Activated T-helper 2 cell treated with anti-CD3 and anti-CD28 coated beads, Interferon-gamma antibody, Interleukin-2, Interleukin-4, amounts not matched to agents 10 μg/mL and 5 μg/mL and 100 μg/mL, durations not matched to agents 14 hours and 24 hours and 36 hours (primary cell): Measurements from ENCODE around the gene RPAP3. TPM values are rescaled to one million over a fixed set of nuclear protein-coding genes. Genes with fewer than 3 reads are reported as not detected.

Experiments used
- DNase-seq: peaks from one replicate; pipeline ENCODE4 v3.0.0; 2021; ENCODE audit warnings: low spot score
- H3K27ac Mint-ChIP-seq: one replicate; pipeline ENCODE4 v1.8.0; 2021; ENCODE audit warnings: mixed read lengths
- H3K27me3 Mint-ChIP-seq: one replicate; pipeline ENCODE4 v1.8.0; 2021; ENCODE audit warnings: low read depth, mixed read lengths
- H3K36me3 Mint-ChIP-seq: one replicate; pipeline ENCODE4 v1.8.0; 2021; ENCODE audit warnings: low read depth, mixed read lengths
- H3K4me1 Mint-ChIP-seq: one replicate; pipeline ENCODE4 v1.8.0; 2021; ENCODE audit warnings: low read depth, mixed read lengths
- H3K4me3 Mint-ChIP-seq: one replicate; pipeline ENCODE4 v1.8.0; 2021; ENCODE audit warnings: low read depth, mild to moderate bottlenecking, moderate library complexity, mixed read lengths
- H3K9me3 Mint-ChIP-seq: one replicate; pipeline ENCODE4 v1.8.0; 2021; ENCODE audit warnings: mixed read lengths
- intact Hi-C: fragments of 100-400 bp; cut with micrococcal nuclease; formaldehyde crosslinking; loops from one replicate; pipeline ENCODE4 v1.15.1; 2023
- total RNA-seq: library from RNA; stranded (reverse); gene quantifications from 2 replicates; pipeline ENCODE4 v1.2.3, GENCODE V29; 2022

RPAP3 gene
- total RNA-seq, 1 donor from 2014 or later: 58.7 TPM

DNA sequence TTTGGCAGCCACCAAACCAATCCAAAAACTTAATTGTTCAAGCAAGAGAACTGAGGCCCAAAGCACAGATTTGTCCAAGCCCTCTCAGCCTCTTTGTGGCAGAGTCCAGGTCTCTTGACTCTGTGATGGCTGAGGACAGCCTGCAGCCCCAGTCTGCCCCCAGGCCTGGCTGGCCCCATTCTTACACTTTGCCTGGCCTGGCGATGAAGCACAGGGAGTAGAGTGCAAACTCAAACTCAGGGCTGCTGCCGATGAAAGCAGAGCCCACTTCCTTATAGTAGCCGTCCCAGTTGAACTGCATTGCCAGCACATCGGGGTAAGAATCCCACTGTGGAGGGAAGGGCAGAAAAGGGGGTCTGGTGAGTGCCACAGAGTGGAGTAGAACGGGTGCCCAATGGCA is 5.6 kb upstream of the RPAP3 start:
- Mint-ChIP-seq H3K27me3 (no peaks in the 10 kb centered on the region), H3K4me3 (no peak overlapping the region), H3K27ac (no peak overlapping the region), H3K4me1 (peaks cover 44% of the 10 kb centered on the region), H3K36me3 (no peaks in the 10 kb centered on the region), H3K9me3 (no peaks in the 10 kb centered on the region)
- DNase-seq: peak; percentile 7
- intact Hi-C loops: no loop called here

- Mint-ChIP-seq H3K4me1 (peaks cover 43% of the 10 kb centered on the region), H3K27me3 (no peaks in the 10 kb centered on the region), H3K27ac (no peak overlapping the region), H3K36me3 (no peaks in the 10 kb centered on the region), H3K4me3 (no peak overlapping the region), H3K9me3 (no peaks in the 10 kb centered on the region)
- DNase-seq: peak; percentile 0
- intact Hi-C loops: no loop called here
These were observed 4.4 kb upstream of the RPAP3 start for GRCh38 chr12:47710278-47710677.

- intact Hi-C loops: loop anchor here (2.0 to 10.0 kb wide), 9 partner anchors 178 to 1982 kb away; partner anchors contain the start of genes ARID2, ASB8, SLC38A1 and TMEM106C
These were observed 3.8 kb upstream of the RPAP3 start for GRCh38 chr12:47709671-47710070.

DNA sequence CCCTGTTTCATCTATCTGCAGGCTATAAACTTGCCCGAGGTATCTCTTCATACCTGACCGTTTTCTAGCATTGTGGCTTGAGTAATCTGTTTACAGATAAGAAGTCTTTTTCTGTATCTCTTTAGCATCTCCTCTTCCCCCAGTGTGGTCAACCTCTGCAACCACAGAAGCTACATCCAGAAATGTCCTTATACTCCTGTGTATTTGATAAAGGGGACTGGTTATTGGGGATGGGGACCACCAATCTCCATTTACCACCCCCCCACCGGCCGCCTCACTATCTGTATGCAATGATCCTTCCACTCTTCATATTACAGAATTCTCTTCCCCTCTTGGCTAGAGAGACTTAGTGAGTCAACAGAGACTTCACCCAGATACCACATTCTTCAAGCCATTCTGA is 3.4 kb upstream of the RPAP3 start:
- peak overlapping the region; percentile 77 for H3K27ac Mint-ChIP-seq
- intact Hi-C loops: loop anchor here (2.0 to 10.0 kb wide), 9 partner anchors 178 to 1982 kb away; partner anchors contain the start of genes ARID2, ASB8, SLC38A1 and TMEM106C
- no peaks in the 10 kb centered on the region for H3K9me3 Mint-ChIP-seq
- H3K4me3 Mint-ChIP-seq: peak overlapping the region; percentile 55
- no peaks in the 10 kb centered on the region for H3K36me3 Mint-ChIP-seq
- peaks cover 43% of the 10 kb centered on the region for H3K4me1 Mint-ChIP-seq
- peak; percentile 8 for DNase-seq
- H3K27me3 Mint-ChIP-seq: no peaks in the 10 kb centered on the region

More at GRCh38 chr12:47709671-47710070, 3.8 kb upstream of the RPAP3 start:
- DNase-seq: no peak
- no peaks in the 10 kb centered on the region for H3K9me3 Mint-ChIP-seq
- no peaks in the 10 kb centered on the region for H3K36me3 Mint-ChIP-seq
- no peak overlapping the region for H3K4me3 Mint-ChIP-seq
- peak overlapping the region; percentile 77 for H3K27ac Mint-ChIP-seq
- H3K4me1 Mint-ChIP-seq: peaks cover 42% of the 10 kb centered on the region
- H3K27me3 Mint-ChIP-seq: no peaks in the 10 kb centered on the region

DNA sequence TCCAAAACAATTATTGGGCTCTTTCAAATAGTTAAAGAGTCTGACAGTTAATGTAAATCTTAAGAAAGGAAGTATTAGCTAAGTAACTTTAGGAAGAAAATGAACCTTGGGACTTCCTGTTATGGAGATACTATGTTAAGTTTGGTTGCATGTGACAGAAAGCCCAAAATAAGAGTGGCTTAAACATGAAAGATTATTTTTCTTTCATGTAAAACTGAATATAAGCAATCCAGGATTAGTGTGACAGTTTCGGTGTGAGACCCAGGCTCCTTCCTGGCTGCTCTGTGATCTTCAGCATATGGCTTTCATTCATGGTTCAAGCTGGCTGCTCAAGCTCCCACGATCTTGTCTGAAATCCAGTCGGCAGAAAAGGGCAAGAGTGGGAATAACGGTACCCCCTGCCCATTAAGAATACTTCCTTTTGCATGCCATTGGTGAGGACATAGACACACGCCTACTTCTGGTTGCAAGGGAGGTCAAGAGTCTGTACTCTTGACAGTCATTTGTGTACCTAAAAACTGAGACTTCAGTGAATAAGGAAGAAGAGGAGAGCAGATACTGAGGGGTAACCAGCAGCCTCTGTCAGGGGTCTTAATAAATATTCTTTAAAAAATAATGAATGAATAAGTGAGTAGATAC is 2.2 kb upstream of the RPAP3 start:
- Mint-ChIP-seq H3K27ac (peak overlapping the region; percentile 50), H3K4me3 (peak overlapping the region; percentile 67), H3K9me3 (no peaks in the 10 kb centered on the region), H3K4me1 (peaks cover 52% of the 10 kb centered on the region), H3K27me3 (no peaks in the 10 kb centered on the region), H3K36me3 (peaks cover 9% of the 10 kb centered on the region)
- intact Hi-C loops: loop anchor here (2.0 to 10.0 kb wide), 11 partner anchors 125 to 1981 kb away; partner anchors contain the start of genes ARID2, ASB8, SCAF11 and SLC38A1
- peak; percentile 8 for DNase-seq

DNA sequence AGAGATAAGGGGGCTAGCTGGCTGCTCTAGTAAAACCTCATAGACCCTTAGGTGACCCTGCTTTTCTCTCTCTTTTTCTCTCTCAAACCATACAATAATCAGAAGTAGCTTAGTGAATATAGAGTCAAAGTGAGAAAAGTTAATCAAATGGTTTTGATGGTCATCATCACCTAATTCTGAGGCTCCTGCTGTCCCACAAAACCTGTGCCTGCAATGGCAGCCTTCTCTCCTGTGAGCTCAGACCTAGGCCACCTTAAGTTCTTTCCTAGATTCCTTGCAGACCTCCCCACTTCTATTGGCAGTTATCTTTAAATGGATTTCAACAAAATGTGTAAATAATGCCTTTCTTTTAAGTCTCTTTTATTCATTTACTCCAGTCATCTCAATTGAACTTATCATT is 1.5 kb upstream of the RPAP3 start:
- Mint-ChIP-seq H3K27ac (peak overlapping the region; percentile 48), H3K27me3 (no peaks in the 10 kb centered on the region), H3K4me3 (peak overlapping the region; percentile 67), H3K9me3 (no peaks in the 10 kb centered on the region), H3K36me3 (peaks cover 12% of the 10 kb centered on the region), H3K4me1 (peaks cover 54% of the 10 kb centered on the region)
- intact Hi-C loops: loop anchor here (2.0 to 10.0 kb wide), 10 partner anchors 125 to 1980 kb away; partner anchors contain the start of genes ARID2, ASB8, SCAF11 and SLC38A1
- DNase-seq: peak; percentile 3

GRCh38 chr12:47705229-47705565 is 633 bp downstream of the RPAP3 start:
- intact Hi-C loops: loop anchor here (5.0 to 10.0 kb wide), 8 partner anchors 182 to 1978 kb away; partner anchors contain the start of genes ARID2, ASB8, SLC38A1 and TMEM106C
- no peak for DNase-seq
- H3K4me1 Mint-ChIP-seq: peaks cover 52% of the 10 kb centered on the region
- peak overlapping the region; percentile 96 for H3K4me3 Mint-ChIP-seq
- no peaks in the 10 kb centered on the region for H3K27me3 Mint-ChIP-seq
- H3K36me3 Mint-ChIP-seq: peaks cover 22% of the 10 kb centered on the region
- H3K27ac Mint-ChIP-seq: peak overlapping the region; percentile 87
- no peaks in the 10 kb centered on the region for H3K9me3 Mint-ChIP-seq

GRCh38 chr12:47704719-47705118 is 1.1 kb downstream of the RPAP3 start:
- peak overlapping the region; percentile 87 for H3K27ac Mint-ChIP-seq
- peaks cover 50% of the 10 kb centered on the region for H3K4me1 Mint-ChIP-seq
- H3K27me3 Mint-ChIP-seq: no peaks in the 10 kb centered on the region
- H3K36me3 Mint-ChIP-seq: peaks cover 27% of the 10 kb centered on the region
- no peak for DNase-seq
- peak overlapping the region; percentile 96 for H3K4me3 Mint-ChIP-seq
- intact Hi-C loops: loop anchor here (5.0 to 10.0 kb wide), 8 partner anchors 183 to 1977 kb away; partner anchors contain the start of genes ARID2, ASB8, SLC38A1 and TMEM106C
- no peaks in the 10 kb centered on the region for H3K9me3 Mint-ChIP-seq

DNA sequence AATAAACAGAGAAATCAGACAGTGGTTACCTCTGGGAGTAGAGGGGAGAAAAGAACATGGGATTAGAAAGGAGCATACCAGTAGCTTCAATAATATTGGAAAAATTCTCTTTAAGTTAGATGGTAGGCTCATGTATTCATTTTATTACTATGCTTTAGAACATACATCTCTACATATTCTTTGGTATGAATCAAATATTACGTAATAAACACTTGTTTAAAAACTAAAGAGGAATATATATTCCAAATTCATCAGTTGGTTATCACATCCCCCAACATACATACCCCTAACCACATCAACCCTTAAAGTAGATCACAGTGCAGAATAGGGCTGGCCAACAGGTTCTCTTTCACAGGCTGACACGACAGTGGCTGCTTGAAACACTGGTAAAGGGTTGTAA is 5.6 kb downstream of the RPAP3 start:
- no peaks in the 10 kb centered on the region for H3K27me3 Mint-ChIP-seq
- peaks cover 52% of the 10 kb centered on the region for H3K36me3 Mint-ChIP-seq
- intact Hi-C loops: loop anchor here (10.0 kb wide), 1 partner anchor 265 kb away; the partner anchor contains the start of gene TMEM106C
- no peak overlapping the region for H3K4me3 Mint-ChIP-seq
- no peak for DNase-seq
- peaks cover 18% of the 10 kb centered on the region for H3K4me1 Mint-ChIP-seq
- H3K9me3 Mint-ChIP-seq: no peaks in the 10 kb centered on the region
- no peak overlapping the region for H3K27ac Mint-ChIP-seq

- DNase-seq: no peak
- no peak overlapping the region for H3K27ac Mint-ChIP-seq
- no peaks in the 10 kb centered on the region for H3K27me3 Mint-ChIP-seq
- intact Hi-C loops: no loop called here
- H3K4me3 Mint-ChIP-seq: no peak overlapping the region
- peaks cover 10% of the 10 kb centered on the region for H3K4me1 Mint-ChIP-seq
- H3K36me3 Mint-ChIP-seq: peaks cover 62% of the 10 kb centered on the region
- H3K9me3 Mint-ChIP-seq: no peaks in the 10 kb centered on the region
These were observed 7.2 kb downstream of the RPAP3 start for GRCh38 chr12:47698631-47699030.

- no peaks in the 10 kb centered on the region for H3K27me3 Mint-ChIP-seq
- H3K36me3 Mint-ChIP-seq: peaks cover 63% of the 10 kb centered on the region
- intact Hi-C loops: no loop called here
- H3K4me3 Mint-ChIP-seq: no peak overlapping the region
- peaks cover 5% of the 10 kb centered on the region for H3K4me1 Mint-ChIP-seq
- DNase-seq: no peak
- no peaks in the 10 kb centered on the region for H3K9me3 Mint-ChIP-seq
- H3K27ac Mint-ChIP-seq: no peak overlapping the region
These were observed 7.8 kb downstream of the RPAP3 start for GRCh38 chr12:47698055-47698454.

DNA sequence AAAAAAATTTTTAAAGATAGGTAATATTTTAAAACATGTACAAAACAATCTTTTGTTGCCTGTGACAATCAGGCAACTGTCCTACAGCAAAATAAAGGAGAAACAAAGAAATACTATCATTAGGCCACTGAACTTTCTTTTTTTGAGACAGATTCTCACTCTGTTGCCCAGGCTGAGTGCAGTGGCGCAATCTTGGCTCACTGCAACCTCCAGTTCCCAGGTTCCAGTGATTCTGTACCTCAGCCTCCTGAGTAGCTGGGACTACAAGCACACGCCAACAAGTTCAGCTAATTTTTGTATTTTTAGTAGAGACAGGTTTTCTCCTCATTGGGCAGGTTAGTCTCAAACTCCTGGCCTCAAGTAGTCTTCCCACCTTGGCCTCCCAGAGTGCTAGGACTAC is 16.6 kb downstream of the RPAP3 start:
- H3K36me3 Mint-ChIP-seq: peaks cover 54% of the 10 kb centered on the region
- no peak overlapping the region for H3K4me3 Mint-ChIP-seq
- no peaks in the 10 kb centered on the region for H3K27me3 Mint-ChIP-seq
- intact Hi-C loops: no loop called here
- H3K4me1 Mint-ChIP-seq: no peaks in the 10 kb centered on the region
- H3K9me3 Mint-ChIP-seq: no peaks in the 10 kb centered on the region
- no peak overlapping the region for H3K27ac Mint-ChIP-seq
- no peak for DNase-seq

GRCh38 chr12:47687636-47688035 is 18.2 kb downstream of the RPAP3 start:
- H3K4me1 Mint-ChIP-seq: no peaks in the 10 kb centered on the region
- DNase-seq: no peak
- no peaks in the 10 kb centered on the region for H3K27me3 Mint-ChIP-seq
- H3K9me3 Mint-ChIP-seq: no peaks in the 10 kb centered on the region
- intact Hi-C loops: loop anchor here (2.0 kb wide), 1 partner anchor 37 kb away; no protein-coding TSS in a partner anchor
- no peak overlapping the region for H3K27ac Mint-ChIP-seq
- H3K36me3 Mint-ChIP-seq: peaks cover 44% of the 10 kb centered on the region
- H3K4me3 Mint-ChIP-seq: no peak overlapping the region
